Brain pericyte (primary cell): ENCODE results near the gene LRRC26.

Source experiments
- DNase-seq: peaks from one replicate; pipeline ENCODE4 v3.0.0-alpha.2; 2012; ENCODE audit warnings: low read depth, low spot score

The LRRC26 gene

DNA sequence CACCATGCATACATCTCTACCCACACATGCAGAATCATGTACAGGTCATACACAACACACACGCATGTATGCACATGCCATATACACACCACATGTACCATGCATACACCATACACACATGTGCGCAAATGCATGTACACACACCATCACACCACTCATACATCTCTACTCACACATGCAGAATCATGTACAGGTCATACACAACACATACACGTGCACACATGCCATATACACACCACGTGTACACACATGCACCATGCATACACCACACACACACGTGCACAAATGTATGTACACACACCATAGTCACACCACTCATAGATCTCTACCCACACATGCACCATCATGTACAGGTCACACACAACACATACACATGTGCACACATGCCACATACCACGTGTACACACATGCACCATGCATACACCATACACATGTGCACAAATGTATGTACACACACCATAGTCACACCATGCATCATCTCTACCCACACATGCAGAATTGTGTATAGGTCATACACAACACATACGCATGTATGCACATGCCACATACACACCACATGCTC is 16.9 kb downstream of the LRRC26 start:
- no peak for DNase-seq

DNA sequence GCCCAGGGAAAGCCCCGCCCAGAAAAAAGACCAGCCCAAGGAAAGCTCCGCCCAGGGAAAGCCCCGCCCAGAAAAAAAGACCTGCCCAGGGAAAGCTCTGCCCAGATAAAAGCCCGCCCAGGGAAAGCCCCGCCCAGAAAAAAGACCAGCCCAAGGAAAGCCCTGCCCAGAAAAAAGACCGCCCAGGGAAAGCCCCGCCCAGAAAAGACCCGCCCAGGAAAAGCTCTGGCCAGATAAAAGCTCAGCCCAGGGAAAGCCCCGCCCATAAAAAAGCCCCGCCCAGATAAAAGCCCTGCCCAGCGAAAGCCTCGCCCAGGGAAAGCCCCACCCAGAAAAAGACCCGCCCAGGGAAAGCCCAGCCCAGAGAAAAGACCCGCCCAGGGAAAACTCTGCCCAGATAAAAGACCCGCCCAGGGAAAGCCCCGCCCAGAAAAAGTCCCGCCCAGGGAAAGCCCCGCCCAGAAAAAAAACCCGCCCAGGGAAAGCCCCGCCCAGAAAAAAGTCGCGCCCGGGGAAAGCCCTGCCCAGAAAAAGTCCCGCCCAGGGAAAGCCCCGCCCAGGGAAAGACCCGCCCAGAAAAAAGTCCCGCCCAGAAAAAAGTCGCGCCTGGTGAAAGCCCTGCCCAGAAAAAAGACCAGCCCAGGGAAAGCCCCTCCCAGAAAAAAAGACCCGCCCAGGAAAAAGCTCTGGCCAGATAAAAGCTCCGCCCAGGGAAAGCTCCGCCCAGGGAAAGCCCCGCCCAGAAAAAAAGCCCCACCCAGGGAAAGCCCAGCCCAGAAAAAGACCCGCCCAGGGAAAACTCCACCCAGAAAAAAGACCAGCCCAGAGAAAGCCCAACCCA is 19.0 kb downstream of the LRRC26 start:
- DNase-seq: no peak

DNA sequence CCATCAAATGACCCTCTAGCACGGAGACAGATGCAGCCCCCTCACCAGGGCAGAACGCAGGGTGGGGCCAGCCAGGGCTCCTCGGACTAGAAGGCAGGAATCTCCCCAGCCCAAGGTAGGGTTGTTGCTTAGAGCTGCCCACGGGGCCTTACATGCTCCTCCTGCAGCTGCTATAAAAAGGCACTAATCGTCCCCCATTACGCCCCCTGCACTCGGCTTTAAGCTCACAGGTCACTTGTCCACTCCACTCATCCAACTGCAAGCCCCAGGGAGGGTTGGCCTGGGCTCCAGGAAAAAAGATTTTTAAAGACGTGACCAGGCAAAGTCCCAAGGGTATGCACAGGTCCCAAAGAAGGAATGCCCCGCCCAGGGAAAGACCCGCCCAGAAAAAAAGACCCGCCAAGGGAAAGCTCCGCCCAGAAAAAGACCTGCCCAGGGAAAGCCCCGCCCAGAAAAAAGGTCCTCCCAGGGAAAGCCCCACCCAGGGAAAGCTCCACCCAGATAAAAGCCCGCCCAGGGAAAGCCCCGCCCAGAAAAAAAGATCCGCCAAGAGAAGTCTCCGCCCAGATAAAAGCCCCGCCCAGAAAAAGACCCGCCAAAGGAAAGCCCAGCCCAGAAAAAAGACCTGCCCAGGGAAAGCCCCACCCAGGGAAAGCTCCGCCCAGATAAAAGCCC is 19.8 kb downstream of the LRRC26 start:
- DNase-seq: no peak

DNA sequence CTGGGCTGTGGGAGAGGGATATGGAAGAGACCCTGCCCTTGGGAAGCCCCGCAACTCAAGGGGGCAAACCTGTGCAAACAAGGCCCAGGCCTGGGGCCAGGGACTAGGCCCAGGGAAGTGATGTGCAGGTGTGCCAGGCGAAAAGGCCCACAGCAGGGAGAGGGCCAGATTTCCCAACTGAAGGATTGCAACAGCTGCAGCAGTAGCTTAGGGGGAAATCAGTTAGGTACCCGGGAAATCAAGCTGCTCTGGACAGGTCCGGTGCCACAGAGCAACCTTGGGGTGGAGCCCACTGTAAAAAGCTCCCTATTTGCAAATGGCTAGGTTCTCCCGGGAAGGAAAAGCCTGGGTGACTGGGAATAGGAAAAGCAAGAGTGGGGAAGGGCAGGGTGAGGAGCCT is 20.5 kb downstream of the LRRC26 start:
- DNase-seq: no peak

DNA sequence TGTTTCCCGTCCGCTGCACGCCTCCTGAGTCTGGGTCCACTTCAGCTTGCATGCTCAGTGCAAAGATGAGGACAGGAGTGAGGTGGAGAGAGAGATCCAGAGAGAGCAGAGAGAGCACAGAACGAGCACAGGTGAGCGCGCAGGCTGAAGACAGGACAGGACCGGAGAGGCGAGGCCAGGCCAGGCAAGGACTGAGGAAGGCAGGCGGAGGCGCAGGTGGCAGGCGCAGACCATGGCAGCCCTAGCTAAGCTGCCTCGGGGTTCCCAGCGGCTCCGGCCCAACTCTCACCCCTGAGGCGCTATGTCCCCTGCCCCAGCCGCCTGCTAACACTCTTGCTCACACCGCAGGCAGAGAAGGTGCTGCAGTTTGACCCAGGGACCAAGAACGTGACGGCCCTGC is 21.2 kb downstream of the LRRC26 start:
- no peak for DNase-seq

DNA sequence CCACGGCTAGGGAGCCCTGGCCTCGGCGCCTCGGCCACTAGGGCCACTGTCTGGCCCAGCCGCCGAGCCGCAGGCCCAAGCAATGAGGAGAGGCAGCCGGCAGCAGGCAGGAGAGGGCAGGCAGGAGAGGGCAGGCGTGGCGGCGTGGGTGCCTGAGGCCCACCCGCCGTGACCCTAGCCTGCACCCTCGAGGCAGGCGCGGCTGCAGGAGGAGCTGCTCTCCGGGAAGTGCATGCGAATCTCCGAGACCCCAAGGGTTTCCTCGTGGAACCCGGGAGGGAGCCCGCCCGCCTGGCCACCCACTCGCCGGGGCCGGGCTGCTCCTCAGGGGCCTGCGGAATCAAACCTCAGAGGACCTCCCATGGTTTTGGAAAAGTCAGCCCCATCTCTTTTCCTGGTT is 21.6 kb downstream of the LRRC26 start:
- DNase-seq: no peak

DNA sequence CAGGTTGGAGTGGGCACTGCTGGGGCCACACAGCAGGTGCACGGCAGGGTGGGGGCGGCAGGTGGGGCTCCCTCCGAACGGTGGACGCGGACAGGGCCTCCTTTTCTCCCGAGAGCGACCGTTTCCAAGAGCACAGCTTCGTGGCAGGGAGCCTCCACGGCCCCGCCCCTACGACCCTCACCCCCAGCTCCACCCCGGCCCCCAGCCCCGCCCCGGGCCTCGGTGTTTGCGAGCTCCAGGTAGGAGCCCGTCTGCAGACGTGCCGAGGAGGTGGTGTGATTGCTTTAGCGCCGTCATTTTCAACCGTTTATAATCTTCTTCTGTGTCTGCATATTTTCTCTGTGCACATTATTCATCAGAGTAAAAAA is 22.1 kb downstream of the LRRC26 start:
- DNase-seq: no peak

DNA sequence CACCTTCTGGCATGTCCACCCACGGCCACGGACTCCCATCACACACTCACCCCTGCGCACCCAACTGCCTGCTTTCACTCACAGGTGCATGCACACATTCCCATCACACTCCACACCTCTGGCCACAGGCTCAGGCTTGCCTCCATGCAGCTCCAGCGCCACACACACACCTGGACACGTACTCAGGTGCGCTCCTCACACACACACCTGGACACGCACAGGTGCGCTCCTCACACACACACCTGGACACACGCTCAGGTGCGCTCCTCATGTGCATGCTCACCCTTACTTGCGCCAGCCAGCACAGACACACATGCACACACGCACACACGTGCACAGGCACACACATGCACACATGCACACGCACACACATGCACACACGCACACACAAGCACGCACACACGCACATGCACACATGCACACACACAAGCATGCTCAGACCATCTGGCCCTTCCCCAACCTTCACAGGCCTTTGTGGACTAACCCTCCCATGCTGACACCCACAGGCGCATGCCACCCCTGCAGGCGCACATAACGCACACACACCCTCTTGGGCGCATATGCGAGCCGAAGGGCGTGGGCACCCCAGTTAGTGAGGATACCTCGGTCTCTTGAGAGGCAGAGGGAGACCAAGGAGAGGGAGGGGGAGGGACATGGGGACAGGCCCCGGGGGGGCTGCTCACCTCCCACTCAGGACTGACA is 22.6 kb downstream of the LRRC26 start:
- DNase-seq: no peak

DNA sequence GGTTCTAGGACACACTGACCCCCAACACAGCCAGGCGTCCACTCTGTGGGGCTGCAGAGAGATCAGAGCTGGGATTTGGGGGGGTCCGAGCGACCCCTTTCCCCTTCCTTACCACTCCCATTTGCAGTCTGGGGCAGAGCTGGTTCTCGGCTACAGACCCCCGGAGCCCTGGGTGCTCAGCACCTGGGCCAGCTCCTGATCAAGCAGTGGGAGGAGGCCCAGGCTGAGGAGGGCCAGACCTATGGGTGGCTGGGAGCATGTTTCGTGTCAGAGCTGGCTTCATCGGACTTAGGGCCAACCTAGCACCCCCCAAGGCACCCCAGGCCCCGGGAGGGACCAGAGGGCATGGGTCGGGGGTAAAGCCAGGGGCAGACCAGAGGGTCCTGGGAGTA is 23.3 kb downstream of the LRRC26 start:
- DNase-seq: no peak

DNA sequence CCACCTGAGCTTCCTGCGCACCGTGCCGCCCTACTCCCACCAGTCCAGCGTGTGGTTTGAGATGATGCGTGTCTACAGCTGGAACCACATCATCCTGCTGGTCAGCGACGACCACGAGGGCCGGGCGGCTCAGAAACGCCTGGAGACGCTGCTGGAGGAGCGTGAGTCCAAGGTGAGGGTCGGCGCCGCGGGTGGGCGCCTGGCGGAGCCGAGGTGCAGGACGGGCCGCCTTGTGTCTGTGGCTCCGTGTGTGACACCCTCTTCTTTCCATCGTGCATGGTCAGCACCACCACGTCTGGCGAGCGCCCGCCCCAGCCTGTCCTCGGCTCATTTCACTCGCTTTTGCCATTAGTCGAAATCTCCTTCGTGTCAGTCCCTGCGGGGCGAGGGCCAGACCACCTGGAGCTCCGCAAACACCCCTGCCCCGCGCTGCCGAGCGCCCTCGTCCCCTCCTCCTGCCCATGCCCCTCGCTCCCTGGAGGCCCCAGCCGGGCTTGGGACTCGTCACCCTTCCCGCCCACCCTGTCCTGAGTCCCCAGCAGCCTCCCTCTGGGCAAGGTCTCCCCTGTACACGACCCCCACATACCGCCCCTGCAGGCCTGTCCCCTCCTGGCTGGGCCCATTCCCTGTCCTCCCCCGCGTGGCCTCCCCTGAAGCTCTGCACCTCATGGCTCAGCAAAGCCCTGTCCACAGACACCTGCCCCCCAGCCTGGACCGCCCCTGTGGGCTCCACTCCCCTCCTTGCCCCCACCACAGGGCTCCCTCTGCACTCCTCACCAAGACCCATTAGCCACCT is 23.9 kb downstream of the LRRC26 start:
- no peak for DNase-seq

DNA sequence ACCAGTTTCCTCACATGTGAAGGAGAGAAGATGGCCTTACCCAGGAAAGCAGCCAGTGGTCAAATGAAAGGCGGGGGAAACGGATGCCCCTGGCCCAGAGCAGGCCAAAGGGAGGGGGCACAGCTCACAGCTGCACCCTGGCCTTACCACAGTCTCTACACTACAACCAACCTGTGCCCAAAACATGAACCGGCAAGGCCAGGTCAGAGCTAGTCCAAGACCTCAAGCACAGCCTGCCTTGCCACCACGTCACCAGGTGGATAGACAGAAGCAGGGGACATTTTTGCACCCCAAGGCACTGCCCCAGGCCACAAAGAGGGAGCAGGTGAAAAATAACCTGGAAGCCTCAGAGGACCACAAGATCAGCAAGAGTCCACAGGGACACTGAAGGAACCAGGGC is 26.4 kb downstream of the LRRC26 start:
- DNase-seq: no peak

DNA sequence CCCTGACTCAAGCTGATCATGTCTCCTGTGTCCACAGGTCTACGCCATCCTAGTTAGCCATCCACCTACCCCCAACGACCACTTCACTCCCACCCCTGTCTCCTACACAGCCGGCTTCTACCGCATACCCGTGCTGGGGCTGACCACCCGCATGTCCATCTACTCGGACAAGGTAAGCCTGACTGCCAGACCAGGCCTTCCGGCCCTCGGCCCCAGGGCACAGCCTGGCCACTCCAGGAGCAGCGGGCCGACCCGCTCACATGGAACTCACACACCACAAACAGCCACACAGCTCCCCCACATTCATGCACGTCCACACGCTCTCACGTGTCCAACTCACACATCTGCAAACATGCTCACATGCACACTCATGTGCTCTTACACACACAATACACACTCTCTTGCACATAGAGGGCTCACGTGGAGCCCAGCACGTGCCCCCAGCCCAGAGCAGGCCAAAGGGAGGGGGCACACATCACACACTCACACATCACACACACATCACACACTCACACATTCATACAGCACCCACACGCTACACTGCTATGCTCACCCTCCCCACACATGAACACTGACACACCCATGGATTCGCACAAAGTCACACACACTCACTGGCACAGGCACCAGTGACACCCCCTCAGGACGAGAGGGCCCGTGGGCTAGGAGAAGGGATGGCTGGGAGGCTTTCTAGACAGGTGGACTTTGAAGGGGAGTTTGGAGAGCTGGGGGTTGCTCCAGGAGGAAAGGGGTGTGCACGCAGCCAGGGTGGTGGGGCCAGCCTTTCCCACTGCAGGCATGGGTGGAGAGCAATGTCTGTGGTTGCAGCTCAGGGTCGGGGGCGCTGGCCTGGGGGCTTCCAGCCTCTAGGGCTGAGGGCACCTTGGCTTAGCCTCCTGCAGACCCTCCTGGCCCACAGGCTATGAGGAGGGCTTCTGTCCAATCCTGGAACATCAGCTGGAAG is 27.6 kb downstream of the LRRC26 start:
- DNase-seq: no peak

DNA sequence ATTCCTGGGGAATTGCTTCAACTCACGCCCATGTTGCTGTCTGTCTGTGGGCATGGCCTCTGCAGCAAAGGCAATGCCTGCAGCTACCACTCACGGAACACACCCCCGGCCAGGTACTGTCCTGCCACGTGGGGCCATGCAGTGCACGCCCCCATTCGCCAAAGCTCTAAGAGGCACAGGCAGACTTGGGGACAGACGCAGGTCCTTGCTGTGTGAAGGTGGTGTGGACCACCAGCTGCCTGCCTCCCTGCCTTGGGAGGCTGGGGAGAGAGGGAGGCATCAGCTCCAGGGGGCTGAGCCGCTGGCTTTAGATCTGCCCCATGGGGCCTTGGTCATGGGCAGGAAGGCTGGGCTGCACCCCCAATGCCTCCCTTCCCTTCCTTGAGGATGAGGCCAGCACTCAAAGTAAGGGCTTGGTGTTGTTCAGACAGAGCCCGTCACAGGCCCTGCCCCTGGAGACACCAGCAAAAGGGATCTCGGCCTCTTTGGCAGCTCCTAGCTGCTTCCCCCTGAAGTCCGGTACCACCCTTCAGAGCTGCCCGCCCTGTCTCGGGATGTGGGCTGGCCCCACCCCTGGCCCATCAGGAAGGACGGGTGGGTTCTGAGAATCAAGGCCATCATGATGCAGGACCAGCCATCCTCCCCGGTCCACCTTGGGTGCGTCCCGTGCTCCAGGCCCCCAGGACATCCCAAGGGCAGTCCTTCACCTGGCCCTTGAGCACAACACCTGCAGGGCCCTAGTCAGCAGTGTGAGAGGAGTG is 28.6 kb downstream of the LRRC26 start:
- no peak for DNase-seq

DNA sequence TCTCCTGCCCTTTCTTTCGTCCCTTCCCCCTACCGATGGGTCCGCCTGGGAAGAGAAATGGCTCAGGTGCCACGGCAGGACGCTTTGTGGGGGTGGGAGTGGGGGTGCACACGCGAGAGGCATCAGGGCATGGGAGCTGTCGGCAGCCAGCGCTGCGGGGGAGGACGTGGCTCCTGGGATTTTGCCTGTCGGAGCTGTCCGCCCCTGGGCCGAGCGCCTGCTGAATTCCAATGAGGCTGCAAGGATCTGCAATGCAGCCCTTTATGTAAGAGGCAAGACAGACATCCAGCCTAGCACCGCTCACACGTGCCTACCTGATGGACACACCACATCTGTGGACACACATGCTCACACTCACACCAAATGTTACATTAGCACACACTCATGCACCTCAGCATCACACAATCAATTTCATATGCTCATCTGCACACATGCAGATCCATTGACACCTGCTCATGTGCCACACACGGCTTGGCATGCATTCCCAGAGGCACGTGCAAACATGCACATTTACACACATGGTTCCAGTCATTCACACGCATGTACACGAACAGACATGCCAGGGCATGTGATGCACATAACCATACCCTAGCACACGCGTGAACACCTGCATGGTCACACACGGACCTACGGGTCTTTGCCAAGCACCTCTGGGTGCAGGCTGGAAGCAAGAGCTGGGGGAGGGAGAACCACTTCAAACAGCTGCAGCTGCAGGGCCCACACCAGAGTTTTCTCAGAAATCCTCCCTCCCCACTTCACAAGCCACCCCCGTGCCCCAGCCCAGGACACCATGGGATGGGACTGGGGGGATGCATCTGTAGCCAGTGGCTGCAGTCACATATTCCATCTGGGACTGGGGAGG is 29.5 kb downstream of the LRRC26 start:
- DNase-seq: no peak

DNA sequence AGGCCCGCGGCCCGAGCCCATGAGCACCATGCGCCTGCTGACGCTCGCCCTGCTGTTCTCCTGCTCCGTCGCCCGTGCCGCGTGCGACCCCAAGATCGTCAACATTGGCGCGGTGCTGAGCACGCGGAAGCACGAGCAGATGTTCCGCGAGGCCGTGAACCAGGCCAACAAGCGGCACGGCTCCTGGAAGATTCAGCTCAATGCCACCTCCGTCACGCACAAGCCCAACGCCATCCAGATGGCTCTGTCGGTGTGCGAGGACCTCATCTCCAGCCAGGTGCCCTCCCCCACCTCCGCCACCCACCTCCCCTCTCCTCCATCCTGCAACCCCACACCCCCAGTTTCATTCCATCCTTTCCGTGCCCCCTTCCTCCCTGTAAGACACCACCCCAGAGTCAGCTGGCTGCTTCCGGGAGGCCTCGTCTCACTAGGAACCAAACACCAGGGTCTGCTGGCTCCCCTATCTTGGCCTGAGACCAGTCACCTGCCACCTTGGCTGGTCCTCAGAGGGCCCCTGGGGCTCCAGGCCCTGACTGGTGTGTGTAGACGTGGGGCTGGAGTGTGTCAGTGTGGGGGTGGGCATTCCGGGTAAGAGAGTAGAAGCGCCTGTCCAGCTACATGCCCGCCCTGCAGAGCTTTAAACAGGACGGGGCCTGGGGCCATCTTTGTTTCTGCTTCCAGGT is 30.2 kb downstream of the LRRC26 start:
- no peak for DNase-seq

DNA sequence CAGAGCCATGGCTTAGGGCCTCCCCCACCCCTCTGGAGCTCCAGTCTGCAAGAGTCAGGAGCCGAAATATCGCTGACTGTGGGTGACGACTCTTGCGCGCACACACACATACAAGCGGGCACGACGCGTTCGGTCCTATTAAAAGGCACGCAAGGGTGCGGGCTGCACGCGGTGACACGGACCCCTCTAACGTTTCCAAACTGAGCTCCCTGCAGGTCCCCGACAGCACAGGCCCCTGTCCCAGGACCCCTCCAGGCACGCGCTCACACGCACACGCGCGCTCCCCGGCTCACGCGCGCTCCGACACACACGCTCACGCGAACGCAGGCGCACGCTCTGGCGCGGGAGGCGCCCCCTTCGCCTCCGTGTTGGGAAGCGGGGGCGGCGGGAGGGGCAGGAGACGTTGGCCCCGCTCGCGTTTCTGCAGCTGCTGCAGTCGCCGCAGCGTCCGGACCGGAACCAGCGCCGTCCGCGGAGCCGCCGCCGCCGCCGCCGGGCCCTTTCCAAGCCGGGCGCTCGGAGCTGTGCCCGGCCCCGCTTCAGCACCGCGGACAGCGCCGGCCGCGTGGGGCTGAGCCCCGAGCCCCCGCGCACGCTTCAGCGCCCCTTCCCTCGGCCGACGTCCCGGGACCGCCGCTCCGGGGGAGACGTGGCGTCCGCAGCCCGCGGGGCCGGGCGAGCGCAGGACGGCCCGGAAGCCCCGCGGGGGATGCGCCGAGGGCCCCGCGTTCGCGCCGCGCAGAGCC is 31.0 kb downstream of the LRRC26 start, which contains the start of gene GRIN1:
TSS of gene GRIN1 (plus strand) at position 433 of the 746 bp plus-strand sequence. CDS start 333 bp downstream, outside the sequence.
- no peak for DNase-seq

DNA sequence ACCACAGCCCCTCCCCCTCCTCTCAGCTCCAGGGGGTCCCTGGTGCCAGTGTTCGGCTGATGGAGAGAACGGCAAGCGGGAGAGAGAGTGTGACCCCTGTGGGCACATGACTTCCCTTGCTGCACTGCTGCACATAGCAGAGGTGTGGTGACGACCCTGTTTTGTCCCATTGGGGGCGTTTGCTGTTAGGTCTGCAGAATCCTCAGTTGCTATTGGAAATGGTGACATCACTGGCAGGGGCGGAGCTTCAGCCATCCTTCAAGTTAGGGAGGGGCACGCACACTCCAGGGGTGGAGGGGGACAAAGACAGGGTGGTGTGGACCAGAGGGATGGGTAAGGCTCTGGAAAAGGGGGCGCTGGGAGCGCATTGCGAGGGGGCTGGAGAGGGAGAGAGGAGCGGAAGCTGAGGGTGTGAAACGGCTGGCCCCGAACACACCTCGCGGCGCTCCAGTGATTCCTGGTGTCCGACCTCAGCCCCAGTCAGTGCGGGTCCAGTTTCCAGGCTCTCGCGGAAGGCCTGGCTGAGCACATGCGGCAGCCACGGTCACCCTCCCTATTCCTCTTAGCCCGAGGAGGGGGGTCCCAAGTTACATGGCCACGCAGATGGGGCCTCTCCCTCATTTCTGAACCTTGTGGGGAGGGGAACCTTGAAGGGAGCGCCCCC is 31.7 kb downstream of the LRRC26 start:
- no peak for DNase-seq
